Epithelial cell of proximal tubule (primary cell): ENCODE measurements around the gene PRIMA1. TPM values are rescaled to one million over a fixed set of nuclear protein-coding genes. Genes with fewer than 3 reads are reported as not detected.

Experiments
- DNase-seq: peaks from one replicate; pipeline ENCODE4 v3.0.0-alpha.2; 2011; ENCODE audit warnings: low read depth
- H3K4me3 ChIP-seq: 2 replicates; pipeline ENCODE4 v1.5.1; 2011; ENCODE audit warnings: low read depth, mild to moderate bottlenecking, low read length
- total RNA-seq: library from RNA; depleted of rRNA; stranded (reverse); fragments of >200 nt; gene quantifications from 2 replicates; pipeline ENCODE4 v1.2.3, GENCODE V29; 2015
- TF ChIP-seq, protein P1 (sequence below): conservative IDR thresholded peaks from 2 replicates; pipeline ENCODE4 v1.5.1; 2012; ENCODE audit warnings: low read depth, mild to moderate bottlenecking, low read length

Gene PRIMA1
- total RNA-seq, 1 donor from 2014 or later = not detected

- no peak for DNase-seq
- H3K4me3 ChIP-seq = no peak overlapping the region
- TF ChIP-seq, protein P1, sequence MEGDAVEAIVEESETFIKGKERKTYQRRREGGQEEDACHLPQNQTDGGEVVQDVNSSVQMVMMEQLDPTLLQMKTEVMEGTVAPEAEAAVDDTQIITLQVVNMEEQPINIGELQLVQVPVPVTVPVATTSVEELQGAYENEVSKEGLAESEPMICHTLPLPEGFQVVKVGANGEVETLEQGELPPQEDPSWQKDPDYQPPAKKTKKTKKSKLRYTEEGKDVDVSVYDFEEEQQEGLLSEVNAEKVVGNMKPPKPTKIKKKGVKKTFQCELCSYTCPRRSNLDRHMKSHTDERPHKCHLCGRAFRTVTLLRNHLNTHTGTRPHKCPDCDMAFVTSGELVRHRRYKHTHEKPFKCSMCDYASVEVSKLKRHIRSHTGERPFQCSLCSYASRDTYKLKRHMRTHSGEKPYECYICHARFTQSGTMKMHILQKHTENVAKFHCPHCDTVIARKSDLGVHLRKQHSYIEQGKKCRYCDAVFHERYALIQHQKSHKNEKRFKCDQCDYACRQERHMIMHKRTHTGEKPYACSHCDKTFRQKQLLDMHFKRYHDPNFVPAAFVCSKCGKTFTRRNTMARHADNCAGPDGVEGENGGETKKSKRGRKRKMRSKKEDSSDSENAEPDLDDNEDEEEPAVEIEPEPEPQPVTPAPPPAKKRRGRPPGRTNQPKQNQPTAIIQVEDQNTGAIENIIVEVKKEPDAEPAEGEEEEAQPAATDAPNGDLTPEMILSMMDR = no peak
Measured at GRCh38 chr14:93727039-93727740, 61.1 kb downstream of the PRIMA1 start.

GRCh38 chr14:93725993-93726392 is 62.3 kb downstream of the PRIMA1 start:
- TF ChIP-seq, protein P1 = no peak
- DNase-seq = no peak
- H3K4me3 ChIP-seq = no peak overlapping the region

DNA sequence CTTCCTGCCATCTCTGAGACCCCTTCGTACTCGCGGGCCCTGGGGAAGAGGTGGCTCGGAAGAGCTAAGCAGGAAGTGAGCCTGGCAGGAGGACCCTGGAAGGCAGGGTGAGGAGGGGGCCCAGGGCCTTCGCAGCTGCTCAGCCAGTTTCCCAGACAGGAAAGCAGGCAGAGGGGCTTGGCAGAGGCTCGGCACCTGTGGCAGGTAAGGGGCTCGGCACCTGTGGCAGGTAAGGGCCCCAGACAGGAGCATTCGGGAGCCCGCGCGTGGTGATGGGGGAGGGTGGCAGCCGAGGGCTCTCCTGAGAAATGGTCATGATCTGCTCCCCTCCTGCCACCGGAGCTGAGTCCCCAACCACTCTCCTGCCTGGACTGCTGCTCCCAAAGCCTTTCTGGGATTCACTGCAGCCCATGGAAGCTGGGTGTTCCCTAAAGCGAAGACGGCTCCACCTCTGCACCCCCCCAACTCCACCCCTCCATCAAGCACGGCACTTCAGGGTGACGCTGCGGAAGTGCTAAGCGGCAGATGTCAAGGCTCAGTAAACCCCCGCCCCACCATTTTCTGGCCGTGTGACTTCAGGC is 63.2 kb downstream of the PRIMA1 start:
- TF ChIP-seq, protein P1 = no peak
- no peak for DNase-seq

GRCh38 chr14:93723001-93723400 is 65.3 kb downstream of the PRIMA1 start:
- no peak for DNase-seq
- no peak overlapping the region for H3K4me3 ChIP-seq
- TF ChIP-seq, protein P1 = no peak

More for the DNA sequence above, 63.2 kb downstream of the PRIMA1 start:
- no peak overlapping the region for H3K4me3 ChIP-seq

- TF ChIP-seq, protein P1 = no peak
- no peak overlapping the region for H3K4me3 ChIP-seq
- DNase-seq = no peak
Measured at GRCh38 chr14:93720981-93721483, 67.3 kb downstream of the PRIMA1 start.

GRCh38 chr14:93720076-93720815 is 68.0 kb downstream of the PRIMA1 start:
- DNase-seq = no peak
- no peak overlapping the region for H3K4me3 ChIP-seq
- TF ChIP-seq, protein P1 = no peak
